Ectodermal cell (in vitro differentiated cells): ENCODE data around the gene NXPH2.

Experiments
- H3K27ac ChIP-seq: 2 replicates; pipeline ENCODE4 v1.7.0; 2013; ENCODE audit warnings: mild to moderate bottlenecking, low read depth, low read length; ENCODE audit not compliant: insufficient read depth, poor library complexity, severe bottlenecking
- H3K27me3 ChIP-seq: 2 replicates; pipeline ENCODE4 v1.7.0; 2013; ENCODE audit warnings: mild to moderate bottlenecking, low read length; ENCODE audit not compliant: insufficient read depth, control insufficient read depth, poor library complexity, severe bottlenecking
- H3K36me3 ChIP-seq: one replicate; pipeline ENCODE4 v1.7.0; 2013; ENCODE audit warnings: low read length; ENCODE audit not compliant: control insufficient read depth, insufficient read depth
- H3K4me1 ChIP-seq: one replicate; pipeline ENCODE4 v1.7.0; 2013; ENCODE audit warnings: low read length; ENCODE audit not compliant: control insufficient read depth, insufficient read depth
- H3K4me3 ChIP-seq: 2 replicates; pipeline ENCODE4 v1.7.0; 2013; ENCODE audit warnings: low read depth, low read length, control low read depth; ENCODE audit not compliant: insufficient read depth
- H3K9me3 ChIP-seq: 2 replicates; pipeline ENCODE4 v1.7.0; 2013; ENCODE audit warnings: mild to moderate bottlenecking, low read length, moderate library complexity; ENCODE audit not compliant: control insufficient read depth
- WGBS, 2 experiments: methylation state at CpG; one replicate each; pipeline ENCODE4 v1.1.7; 2013; ENCODE audit warnings: missing lambda C conversion rate in 2 of 2; 5-methylcytosine and 5-hydroxymethylcytosine counted together

The NXPH2 gene

GRCh38 chr2:138622613-138623012, 157.6 kb downstream of the NXPH2 start:
- H3K27me3 ChIP-seq, result no peaks in the 10 kb centered on the region
- 93 to 97% methylated on average over 3 of the region's 3 CpGs for WGBS, 2 experiments

GRCh38 chr2:138621139-138621538, 159.1 kb downstream of the NXPH2 start:
- no peaks in the 10 kb centered on the region for H3K4me1 ChIP-seq

More at GRCh38 chr2:138622613-138623012, 157.6 kb downstream of the NXPH2 start:
- H3K9me3 ChIP-seq, result no peaks in the 10 kb centered on the region
- no peak overlapping the region for H3K27ac ChIP-seq
- no peaks in the 10 kb centered on the region for H3K36me3 ChIP-seq
- H3K4me1 ChIP-seq, result no peaks in the 10 kb centered on the region
- no peak overlapping the region for H3K4me3 ChIP-seq

GRCh38 chr2:138620431-138620830, 159.8 kb downstream of the NXPH2 start:
- Histone ChIP-seq H3K27ac (no peak overlapping the region), H3K27me3 (no peaks in the 10 kb centered on the region), H3K4me3 (no peak overlapping the region), H3K4me1 (no peaks in the 10 kb centered on the region), H3K9me3 (no peaks in the 10 kb centered on the region), H3K36me3 (no peaks in the 10 kb centered on the region)
- 88 to 96% methylated on average over 2 of the region's 2 CpGs for WGBS, 2 experiments

More at GRCh38 chr2:138621139-138621538, 159.1 kb downstream of the NXPH2 start:
- Histone ChIP-seq H3K36me3 (no peaks in the 10 kb centered on the region), H3K9me3 (no peaks in the 10 kb centered on the region), H3K27ac (no peak overlapping the region), H3K27me3 (no peaks in the 10 kb centered on the region), H3K4me3 (no peak overlapping the region)
- WGBS, 2 experiments, result 81 to 83% methylated on average over 3 of the region's 3 CpGs
